ENCODE measurements around the gene NRG3.

Gene NRG3

GRCh38 chr10:81885491-81885890 is 10.5 kb downstream of the NRG3 start:
- no peak for DNase-seq

- no peak for DNase-seq
Observed at GRCh38 chr10:81886939-81887338, 11.9 kb downstream of the NRG3 start.

- DNase-seq: no peak
Observed at GRCh38 chr10:81889181-81889769, 14.3 kb downstream of the NRG3 start.

- no peak for DNase-seq
Observed at GRCh38 chr10:81894616-81895015, 19.6 kb downstream of the NRG3 start.

- DNase-seq: no peak
Observed at GRCh38 chr10:81898518-81898917, 23.5 kb downstream of the NRG3 start.

GRCh38 chr10:81900989-81901388 is 26.0 kb downstream of the NRG3 start:
- no peak for DNase-seq

- no peak for DNase-seq
Observed at GRCh38 chr10:81903472-81903871, 28.5 kb downstream of the NRG3 start.

- no peak for DNase-seq
Observed at GRCh38 chr10:81905161-81905560, 30.2 kb downstream of the NRG3 start.

- no peak for DNase-seq
Observed at GRCh38 chr10:81909453-81909852, 34.5 kb downstream of the NRG3 start.

GRCh38 chr10:81911328-81911727 is 36.3 kb downstream of the NRG3 start:
- DNase-seq: no peak

GRCh38 chr10:81914736-81915503 is 39.9 kb downstream of the NRG3 start:
- DNase-seq: no peak

GRCh38 chr10:81915504-81915897 is 40.5 kb downstream of the NRG3 start:
- DNase-seq: no peak

- no peak for DNase-seq
Observed at GRCh38 chr10:81917666-81918065, 42.7 kb downstream of the NRG3 start.

GRCh38 chr10:81918766-81919165 is 43.8 kb downstream of the NRG3 start:
- DNase-seq: no peak

- no peak for DNase-seq
Observed at GRCh38 chr10:81920213-81920829, 45.3 kb downstream of the NRG3 start.

GRCh38 chr10:81928119-81928518 is 53.1 kb downstream of the NRG3 start:
- no peak for DNase-seq

GRCh38 chr10:81943583-81943982 is 68.6 kb downstream of the NRG3 start:
- DNase-seq: no peak

GRCh38 chr10:81944609-81945008 is 69.6 kb downstream of the NRG3 start:
- no peak for DNase-seq

- DNase-seq: no peak
Observed at GRCh38 chr10:81949283-81949682, 74.3 kb downstream of the NRG3 start.

- DNase-seq: no peak
Observed at GRCh38 chr10:81950358-81950757, 75.4 kb downstream of the NRG3 start.

- DNase-seq: no peak
Observed at GRCh38 chr10:81953420-81953819, 78.4 kb downstream of the NRG3 start.

GRCh38 chr10:81957976-81958375 is 83.0 kb downstream of the NRG3 start:
- no peak for DNase-seq

- no peak for DNase-seq
Observed at GRCh38 chr10:81959016-81959415, 84.0 kb downstream of the NRG3 start.

- no peak for DNase-seq
Observed at GRCh38 chr10:81961451-81962184, 86.6 kb downstream of the NRG3 start.
